HG03575 (cell line): ENCODE results near the gene CCR5AS.
"Not testable (repeated sequence)": the region's sequence is repeated elsewhere in the genome, so short reads cannot be mapped to it uniquely, and the experiment has no call there.

ENCODE experiments used
- ATAC-seq: cut with Tn5 transposase; IDR thresholded peaks from one replicate; pipeline ENCODE4 v1.9.1; 2021; ENCODE audit not compliant: unreplicated experiment, insufficient number of reproducible peaks, low FRiP score; ENCODE audit errors: extremely low read depth

The CCR5AS gene

GRCh38 chr3:46406788-46407611 lies at the start of gene CCR5AS, which contains the start of gene CCRL2:
Gene CCR5AS (minus strand): TSS chr3:46407066.
Gene CCRL2 (plus strand): TSS chr3:46407259. CDS start chr3:46408080, 821 bp downstream.
- ATAC-seq, result no peak

DNA sequence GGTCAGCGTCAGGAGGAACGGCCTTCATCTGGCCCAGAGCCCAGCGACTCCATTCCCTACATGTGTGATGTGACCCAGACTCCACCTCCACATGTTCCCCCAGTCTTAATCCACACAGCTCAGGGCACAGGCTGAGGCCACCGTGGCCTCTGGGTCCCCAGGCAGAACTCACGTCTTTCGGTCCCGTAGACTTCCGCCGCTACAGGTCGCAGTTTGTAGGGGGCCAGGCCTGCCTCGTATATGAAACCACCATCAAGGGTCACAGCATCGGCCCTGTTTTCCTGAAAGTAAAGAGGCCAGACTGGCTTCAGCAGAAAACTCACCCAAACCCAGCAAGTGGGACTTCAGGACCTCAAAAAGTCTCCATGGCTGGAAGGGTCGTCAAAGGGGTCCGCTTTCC lies 49.3 kb upstream of the CCR5AS start:
- ATAC-seq, result no peak

GRCh38 chr3:46455231-46456115 lies 48.6 kb upstream of the CCR5AS start:
- ATAC-seq, result no peak

DNA sequence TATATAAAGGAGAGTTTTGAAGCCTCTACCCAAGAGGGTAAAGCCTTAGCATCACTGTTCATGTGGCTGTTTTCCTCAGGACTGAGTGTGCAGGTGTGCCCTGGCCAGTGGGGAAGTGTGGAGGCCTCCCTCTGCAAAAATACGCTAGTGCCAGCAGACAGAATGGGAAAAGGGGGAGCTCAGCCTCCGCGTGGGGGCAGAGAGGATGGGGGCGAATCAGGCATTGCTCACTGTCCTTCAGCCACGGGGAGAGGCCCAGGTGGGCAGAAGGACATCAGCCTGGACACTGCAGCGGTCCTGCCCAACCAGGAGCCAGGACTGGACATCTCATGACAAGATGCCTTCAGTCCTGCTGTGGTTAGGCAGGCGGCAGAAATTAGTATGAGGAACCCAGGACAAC lies 47.7 kb upstream of the CCR5AS start:
- ATAC-seq, result no peak

GRCh38 chr3:46454209-46454595 lies 47.3 kb upstream of the CCR5AS start:
- no peak for ATAC-seq

- no peak for ATAC-seq
Measured at GRCh38 chr3:46453526-46454208, 46.8 kb upstream of the CCR5AS start.

GRCh38 chr3:46449755-46450552 lies 43.1 kb upstream of the CCR5AS start:
- no peak for ATAC-seq

- no peak for ATAC-seq
Measured at GRCh38 chr3:46448721-46449120, 41.9 kb upstream of the CCR5AS start.

DNA sequence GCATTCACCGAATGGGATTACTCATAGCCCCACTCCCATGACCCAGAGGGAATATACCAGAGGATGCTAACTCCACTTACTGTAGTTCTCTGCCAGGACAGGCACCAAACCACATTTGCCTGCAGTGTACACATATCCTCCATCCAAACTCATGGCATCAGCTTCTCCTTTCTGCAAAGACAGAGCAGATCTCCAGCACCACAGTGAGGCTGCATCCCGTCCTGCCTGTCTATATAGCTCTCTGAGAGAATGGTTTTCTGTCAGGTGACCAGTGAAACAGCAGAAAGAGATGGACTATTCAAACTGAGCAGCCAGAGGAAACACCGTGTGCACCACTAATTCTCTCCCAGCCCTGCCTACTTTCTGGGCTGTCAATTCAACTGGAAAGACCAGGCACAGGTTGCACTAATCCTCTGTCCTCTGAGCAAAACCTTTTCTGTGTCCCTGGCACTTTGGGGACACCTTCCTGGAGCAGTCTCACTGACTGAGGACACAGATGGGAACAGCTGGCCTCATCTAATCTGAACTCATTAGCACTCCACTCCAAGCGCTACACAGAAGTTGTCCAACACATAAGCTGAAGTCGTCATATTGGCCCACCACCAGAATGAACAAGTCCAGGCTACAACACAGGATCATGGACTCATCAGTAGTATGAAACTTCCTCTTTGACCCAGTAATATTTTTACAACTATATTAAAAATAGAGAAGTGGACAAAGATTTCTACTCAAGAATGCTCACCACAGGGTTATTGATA lies 40.5 kb upstream of the CCR5AS start:
- no peak for ATAC-seq

GRCh38 chr3:46442576-46443530 lies 36.0 kb upstream of the CCR5AS start:
- ATAC-seq, result no peak

- ATAC-seq, result no peak
Measured at GRCh38 chr3:46440531-46441294, 33.8 kb upstream of the CCR5AS start.

- no peak for ATAC-seq
Measured at GRCh38 chr3:46438831-46439230, 32.0 kb upstream of the CCR5AS start.

- no peak for ATAC-seq
Measured at GRCh38 chr3:46435081-46435726, 28.3 kb upstream of the CCR5AS start.

GRCh38 chr3:46433841-46434240 lies 27.0 kb upstream of the CCR5AS start:
- ATAC-seq, result no peak

- not testable (repeated sequence) for ATAC-seq
Measured at GRCh38 chr3:46433118-46433517, 26.3 kb upstream of the CCR5AS start.

GRCh38 chr3:46431905-46432304 lies 25.0 kb upstream of the CCR5AS start:
- ATAC-seq, result not testable (repeated sequence)
